ENCODE results near the gene CCDC82. TPM values are rescaled to one million over a fixed set of nuclear protein-coding genes. Genes with fewer than 3 reads are reported as not detected.

The CCDC82 gene
- total RNA-seq, 1 donor from 2014 or later, result 26.2 TPM

DNA sequence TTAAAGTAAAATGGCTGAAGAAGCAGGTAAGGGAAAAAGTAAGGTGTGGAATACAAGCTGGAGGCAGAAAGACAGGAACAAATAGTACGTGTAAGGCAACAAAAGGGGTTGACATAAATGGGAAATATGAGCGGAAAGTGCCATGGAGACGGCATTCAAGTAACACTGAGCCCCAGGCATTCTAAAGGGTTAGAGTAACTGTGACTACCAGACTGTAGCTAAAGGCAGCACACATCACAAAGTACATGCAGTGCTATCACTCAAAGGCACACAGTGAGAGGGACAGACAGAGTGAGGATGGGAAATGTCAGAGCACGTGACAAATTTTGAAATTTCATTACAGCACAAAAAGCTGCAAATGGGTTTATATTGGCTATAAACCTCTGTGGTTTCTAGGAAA, 32.9 kb downstream of the CCDC82 start:
- FAIRE-seq, result no peak
- Histone ChIP-seq H2AFZ (ENCODE audit: low read depth, low read length) (no peak overlapping the region), H3K27ac (ENCODE audit: low read depth, low read length) (no peak overlapping the region), H3K4me2 (ENCODE audit: low read length) (no peak overlapping the region), H3K27me3 (ENCODE audit: insufficient read depth, low read length) (no peaks in the 10 kb centered on the region), H3K36me3 (ENCODE audit: insufficient read depth, low read length) (peaks cover 21% of the 10 kb centered on the region), H3K9ac (ENCODE audit: low read length) (no peak overlapping the region), H3K79me2 (ENCODE audit: insufficient read depth, low read length) (no peaks in the 10 kb centered on the region), H3K9me3 (ENCODE audit: insufficient read depth, low read depth, low read length) (no peaks in the 10 kb centered on the region), H4K20me1 (ENCODE audit: insufficient read depth, low read length) (no peaks in the 10 kb centered on the region), H3K4me3 (ENCODE audit: insufficient read depth, low read depth, low read length) (no peak overlapping the region), H3K4me1 (ENCODE audit: insufficient read depth, low read length) (no peaks in the 10 kb centered on the region)
- no peak for DNase-seq (ENCODE audit: low read depth)
- Mint-ChIP-seq H3K27ac (ENCODE audit: unreplicated experiment) (no peak overlapping the region), H3K4me3 (ENCODE audit: unreplicated experiment) (no peak overlapping the region), H3K27me3 (ENCODE audit: low read depth, unreplicated experiment) (no peaks in the 10 kb centered on the region), H3K9me3 (ENCODE audit: unreplicated experiment) (no peaks in the 10 kb centered on the region), H3K4me1 (ENCODE audit: low read depth, unreplicated experiment) (peaks cover 16% of the 10 kb centered on the region), H3K36me3 (ENCODE audit: low read depth, unreplicated experiment) (peaks cover 14% of the 10 kb centered on the region)
- TF ChIP-seq, protein P1, sequence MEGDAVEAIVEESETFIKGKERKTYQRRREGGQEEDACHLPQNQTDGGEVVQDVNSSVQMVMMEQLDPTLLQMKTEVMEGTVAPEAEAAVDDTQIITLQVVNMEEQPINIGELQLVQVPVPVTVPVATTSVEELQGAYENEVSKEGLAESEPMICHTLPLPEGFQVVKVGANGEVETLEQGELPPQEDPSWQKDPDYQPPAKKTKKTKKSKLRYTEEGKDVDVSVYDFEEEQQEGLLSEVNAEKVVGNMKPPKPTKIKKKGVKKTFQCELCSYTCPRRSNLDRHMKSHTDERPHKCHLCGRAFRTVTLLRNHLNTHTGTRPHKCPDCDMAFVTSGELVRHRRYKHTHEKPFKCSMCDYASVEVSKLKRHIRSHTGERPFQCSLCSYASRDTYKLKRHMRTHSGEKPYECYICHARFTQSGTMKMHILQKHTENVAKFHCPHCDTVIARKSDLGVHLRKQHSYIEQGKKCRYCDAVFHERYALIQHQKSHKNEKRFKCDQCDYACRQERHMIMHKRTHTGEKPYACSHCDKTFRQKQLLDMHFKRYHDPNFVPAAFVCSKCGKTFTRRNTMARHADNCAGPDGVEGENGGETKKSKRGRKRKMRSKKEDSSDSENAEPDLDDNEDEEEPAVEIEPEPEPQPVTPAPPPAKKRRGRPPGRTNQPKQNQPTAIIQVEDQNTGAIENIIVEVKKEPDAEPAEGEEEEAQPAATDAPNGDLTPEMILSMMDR (IDR thresholded peaks at IDR 0.05; ENCODE audit: insufficient read depth, low read depth, low read length), result no peak
- no peak for TF ChIP-seq EZH2 (IDR thresholded peaks at IDR 0.05; ENCODE audit: insufficient read depth, low read length)

DNA sequence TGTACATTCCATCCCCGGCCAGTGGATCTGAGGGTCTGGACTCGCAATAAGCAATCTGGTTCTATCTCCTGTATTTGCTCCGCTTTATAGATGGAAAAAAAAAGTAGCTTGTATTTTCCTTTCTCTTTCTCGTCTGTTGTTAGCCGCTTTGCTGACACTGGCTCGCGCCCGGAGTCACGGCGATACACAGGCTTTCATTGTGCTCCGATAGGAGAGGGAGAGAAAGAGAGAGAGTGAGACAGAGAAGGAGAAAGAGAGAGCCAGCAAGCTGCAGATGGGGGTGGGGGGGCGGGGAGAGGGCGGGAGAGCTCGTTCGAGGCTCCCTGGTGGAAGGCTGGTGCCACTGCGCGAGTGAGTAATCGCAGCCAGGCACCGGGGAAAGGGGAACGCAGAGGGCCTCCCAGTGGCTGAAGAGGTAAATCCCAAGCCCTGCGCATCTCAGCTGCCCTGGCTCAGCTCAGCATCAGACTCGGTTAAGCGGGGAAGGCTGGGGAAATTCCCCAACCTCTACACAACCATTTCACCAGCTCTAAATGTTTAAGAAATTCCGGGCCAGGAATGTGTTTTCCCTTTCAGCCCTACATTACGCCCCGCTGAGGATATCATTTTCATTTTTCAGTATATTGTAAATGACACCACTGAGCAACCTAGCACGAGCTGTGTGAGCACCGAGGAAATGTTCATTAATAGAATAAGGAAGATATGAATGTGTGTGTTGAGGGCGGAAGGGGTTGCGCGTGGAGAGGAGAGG, 46.6 kb downstream of the CCDC82 start, which contains the start of gene MAML2:
MAML2 (minus strand) TSS at position 235 of the 751 bp plus-strand sequence. CDS start 1,300 bp downstream, outside the sequence.
- Histone ChIP-seq H3K36me3 (ENCODE audit: insufficient read depth, low read length) (no peaks in the 10 kb centered on the region), H3K4me2 (ENCODE audit: low read length) (peak within 1 kb of the TSS; percentile 92), H3K4me1 (ENCODE audit: insufficient read depth, low read length) (peaks cover 36% of the 10 kb centered on the region), H3K27me3 (ENCODE audit: insufficient read depth, low read length) (no peaks in the 10 kb centered on the region), H3K79me2 (ENCODE audit: insufficient read depth, low read length) (peaks cover 48% of the 10 kb centered on the region), H2AFZ (ENCODE audit: low read depth, low read length) (peak within 1 kb of the TSS; percentile 43), H4K20me1 (ENCODE audit: insufficient read depth, low read length) (peaks cover 8% of the 10 kb centered on the region), H3K9me3 (ENCODE audit: insufficient read depth, low read depth, low read length) (no peaks in the 10 kb centered on the region), H3K27ac (ENCODE audit: low read depth, low read length) (peak within 1 kb of the TSS; percentile 92), H3K4me3 (ENCODE audit: insufficient read depth, low read depth, low read length) (peak within 1 kb of the TSS; percentile 97), H3K9ac (ENCODE audit: low read length) (peak within 1 kb of the TSS; percentile 99)
- FAIRE-seq, result no peak
- Mint-ChIP-seq H3K4me1 (ENCODE audit: low read depth, unreplicated experiment) (peaks cover 28% of the 10 kb centered on the region), H3K27me3 (ENCODE audit: low read depth, unreplicated experiment) (no peaks in the 10 kb centered on the region), H3K36me3 (ENCODE audit: low read depth, unreplicated experiment) (peaks cover 4% of the 10 kb centered on the region), H3K4me3 (ENCODE audit: unreplicated experiment) (peak within 1 kb of the TSS; percentile 88), H3K9me3 (ENCODE audit: unreplicated experiment) (no peaks in the 10 kb centered on the region), H3K27ac (ENCODE audit: unreplicated experiment) (peak within 1 kb of the TSS; percentile 30)
- TF ChIP-seq, protein P1 (IDR thresholded peaks at IDR 0.05; ENCODE audit: insufficient read depth, low read depth, low read length), result peak; percentile 73
- TF ChIP-seq EZH2 (IDR thresholded peaks at IDR 0.05; ENCODE audit: insufficient read depth, low read length), result no peak
- DNase-seq (ENCODE audit: low read depth), result peak; percentile 83
